Epithelial cell of proximal tubule (primary cell): Measurements from ENCODE around the gene TPCN1. TPM values are rescaled to one million over a fixed set of nuclear protein-coding genes. Genes with fewer than 3 reads are reported as not detected.

Experiments used
- DNase-seq: peaks from one replicate; pipeline ENCODE4 v3.0.0-alpha.2; 2011; ENCODE audit warnings: low read depth
- H3K4me3 ChIP-seq: 2 replicates; pipeline ENCODE4 v1.5.1; 2011; ENCODE audit warnings: low read depth, mild to moderate bottlenecking, low read length
- total RNA-seq: library from RNA; depleted of rRNA; stranded (reverse); fragments of >200 nt; gene quantifications from 2 replicates; pipeline ENCODE4 v1.2.3, GENCODE V29; 2015
- TF ChIP-seq, protein P1 (sequence below): conservative IDR thresholded peaks from 2 replicates; pipeline ENCODE4 v1.5.1; 2012; ENCODE audit warnings: low read depth, mild to moderate bottlenecking, low read length

Gene TPCN1
- total RNA-seq, 1 donor from 2014 or later: 32.0 TPM

DNA sequence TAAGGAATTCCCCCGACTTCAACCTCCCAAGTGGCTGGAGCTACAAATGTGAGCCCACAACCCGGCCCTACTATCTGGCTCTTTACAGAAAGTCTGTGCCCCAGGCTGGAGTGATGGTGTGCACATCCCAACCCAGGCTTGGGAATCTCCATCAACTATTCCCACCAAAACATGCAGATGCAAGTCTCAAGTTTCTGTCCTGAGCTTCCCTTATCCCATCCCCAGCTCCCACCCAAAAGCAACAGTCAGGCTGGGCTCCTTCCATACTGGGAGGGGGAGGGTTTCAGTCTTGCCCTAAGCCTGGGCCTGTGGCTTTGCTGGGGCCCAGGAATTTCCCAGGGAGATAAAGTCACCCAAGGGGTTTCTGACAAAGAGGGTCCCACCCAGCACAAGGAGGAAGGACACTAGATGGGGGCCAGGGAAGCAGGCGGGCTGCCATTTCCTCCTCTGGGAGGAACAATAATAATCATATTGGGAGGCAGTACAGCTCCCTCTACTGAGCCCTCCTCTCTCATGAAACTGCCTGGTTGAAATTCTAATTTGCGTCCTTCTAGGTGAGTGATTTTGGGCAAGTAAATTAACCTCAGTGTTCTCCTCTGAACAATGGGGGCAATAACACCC is 105.6 kb downstream of the TPCN1 start:
- TF ChIP-seq, protein P1, sequence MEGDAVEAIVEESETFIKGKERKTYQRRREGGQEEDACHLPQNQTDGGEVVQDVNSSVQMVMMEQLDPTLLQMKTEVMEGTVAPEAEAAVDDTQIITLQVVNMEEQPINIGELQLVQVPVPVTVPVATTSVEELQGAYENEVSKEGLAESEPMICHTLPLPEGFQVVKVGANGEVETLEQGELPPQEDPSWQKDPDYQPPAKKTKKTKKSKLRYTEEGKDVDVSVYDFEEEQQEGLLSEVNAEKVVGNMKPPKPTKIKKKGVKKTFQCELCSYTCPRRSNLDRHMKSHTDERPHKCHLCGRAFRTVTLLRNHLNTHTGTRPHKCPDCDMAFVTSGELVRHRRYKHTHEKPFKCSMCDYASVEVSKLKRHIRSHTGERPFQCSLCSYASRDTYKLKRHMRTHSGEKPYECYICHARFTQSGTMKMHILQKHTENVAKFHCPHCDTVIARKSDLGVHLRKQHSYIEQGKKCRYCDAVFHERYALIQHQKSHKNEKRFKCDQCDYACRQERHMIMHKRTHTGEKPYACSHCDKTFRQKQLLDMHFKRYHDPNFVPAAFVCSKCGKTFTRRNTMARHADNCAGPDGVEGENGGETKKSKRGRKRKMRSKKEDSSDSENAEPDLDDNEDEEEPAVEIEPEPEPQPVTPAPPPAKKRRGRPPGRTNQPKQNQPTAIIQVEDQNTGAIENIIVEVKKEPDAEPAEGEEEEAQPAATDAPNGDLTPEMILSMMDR: no peak
- no peak for DNase-seq
- no peak overlapping the region for H3K4me3 ChIP-seq

DNA sequence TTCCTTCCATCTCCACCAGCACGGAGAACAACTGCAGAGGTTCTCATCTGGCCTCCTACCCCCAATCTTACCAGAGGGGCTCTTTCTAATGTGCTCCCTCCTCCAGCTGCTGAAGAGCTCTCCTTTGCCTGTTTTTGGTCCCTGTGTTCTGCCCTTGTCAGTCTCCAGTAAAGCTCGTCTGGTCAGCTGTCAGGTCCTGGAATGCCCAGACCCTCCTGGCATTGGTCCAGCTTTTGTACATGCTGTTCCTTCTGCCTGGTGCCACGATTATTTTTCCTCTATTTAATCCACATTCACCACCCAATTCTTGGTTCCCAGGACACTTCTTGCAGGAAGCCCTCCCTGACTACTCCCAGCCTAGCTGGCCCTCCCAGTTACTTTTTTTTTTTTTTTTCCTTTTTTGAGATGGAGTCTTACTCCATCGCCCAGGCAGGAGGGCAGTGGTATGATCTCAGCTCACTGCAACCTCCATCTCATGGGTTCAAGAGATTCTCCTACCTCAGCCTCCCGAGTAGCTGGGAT is 107.2 kb downstream of the TPCN1 start:
- no peak for DNase-seq
- no peak overlapping the region for H3K4me3 ChIP-seq
- TF ChIP-seq, protein P1: no peak

DNA sequence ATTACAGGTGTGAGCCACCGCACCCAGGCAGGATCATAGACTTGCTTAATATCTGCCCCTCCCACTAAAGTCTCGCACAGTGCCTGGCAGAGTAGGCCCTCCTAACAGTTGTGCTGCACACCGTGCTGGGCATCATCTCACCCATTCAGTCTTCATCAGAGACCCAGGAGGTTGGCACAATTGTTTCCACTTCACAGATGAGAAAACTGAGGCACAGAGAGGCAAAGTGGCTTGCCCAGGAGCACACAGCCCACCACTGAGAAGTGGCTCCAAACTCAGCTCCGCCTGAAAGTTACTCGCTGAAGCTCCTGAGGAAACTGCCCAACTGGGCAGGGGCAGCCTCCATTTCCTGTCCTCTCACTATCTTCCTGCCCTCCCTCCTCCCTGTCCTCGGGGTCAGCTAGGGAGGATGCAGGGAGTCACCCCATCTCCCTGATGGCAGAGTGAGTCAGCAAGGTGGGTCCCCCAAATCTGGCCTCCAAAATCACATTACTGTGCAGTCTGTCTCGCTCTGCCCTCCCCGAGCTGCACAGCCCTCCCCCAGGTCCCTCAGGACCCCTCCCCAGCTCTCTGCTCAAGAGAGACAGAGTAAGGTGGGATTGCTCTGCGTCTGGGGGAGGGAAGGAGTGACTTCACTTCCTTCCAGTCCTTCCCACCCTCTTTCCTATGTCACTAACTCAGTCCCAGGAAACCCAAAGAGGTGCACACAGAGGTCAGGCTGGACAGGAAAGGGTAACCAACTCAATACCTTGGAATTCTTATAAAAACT is 107.9 kb downstream of the TPCN1 start:
- TF ChIP-seq, protein P1: no peak
- no peak for DNase-seq
- H3K4me3 ChIP-seq: no peak overlapping the region

DNA sequence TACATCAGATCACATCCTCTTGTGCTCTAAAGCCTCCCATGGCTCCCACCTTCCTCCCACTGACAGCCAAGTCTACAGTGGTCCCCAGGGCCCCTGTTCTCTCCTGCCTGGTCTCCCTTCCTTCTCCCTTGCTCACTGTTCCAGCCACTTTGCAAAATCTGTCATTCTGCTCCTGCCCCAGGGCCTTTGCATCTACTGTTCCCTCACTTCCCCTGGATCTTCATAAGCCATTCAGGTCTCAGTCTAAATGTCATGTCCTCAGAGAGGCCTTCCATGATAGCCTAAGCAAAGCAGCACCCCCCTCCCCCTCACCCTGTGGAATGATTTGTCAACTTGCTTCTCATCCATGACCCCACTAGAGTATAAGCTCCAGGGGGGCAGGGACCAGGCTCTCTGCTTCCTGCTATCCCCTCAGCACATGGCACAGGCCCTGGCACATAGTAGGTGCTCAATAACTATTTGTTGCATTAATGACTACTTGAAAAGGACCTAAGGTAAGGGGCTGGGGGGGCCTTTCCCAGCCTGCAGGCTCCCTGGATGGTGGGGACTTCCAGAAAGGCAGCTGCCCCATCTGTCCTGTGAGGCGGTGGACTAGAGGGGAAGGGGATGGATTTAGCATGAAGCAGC is 108.6 kb downstream of the TPCN1 start:
- no peak overlapping the region for H3K4me3 ChIP-seq
- no peak for DNase-seq
- TF ChIP-seq, protein P1: no peak

DNA sequence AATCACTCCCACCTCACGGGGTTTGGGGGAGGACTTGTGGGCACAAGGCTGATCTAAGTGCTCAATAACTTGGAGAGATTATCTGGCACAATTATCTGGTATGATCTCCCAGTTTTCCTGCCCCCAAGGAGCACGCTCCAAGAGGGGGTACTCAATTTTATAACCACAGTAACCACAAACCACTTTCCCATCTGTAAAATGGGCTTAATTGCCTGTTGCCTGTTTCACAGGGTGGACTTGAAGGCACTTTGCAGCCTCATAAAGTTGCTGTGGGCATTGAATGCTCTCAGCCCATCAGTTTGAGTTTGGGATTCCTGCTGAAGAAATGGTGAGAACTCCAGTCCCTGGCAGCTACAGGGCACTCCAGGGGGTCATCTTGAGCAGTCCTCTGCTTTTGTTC is 109.2 kb downstream of the TPCN1 start:
- no peak overlapping the region for H3K4me3 ChIP-seq
- TF ChIP-seq, protein P1: no peak
- DNase-seq: no peak

DNA sequence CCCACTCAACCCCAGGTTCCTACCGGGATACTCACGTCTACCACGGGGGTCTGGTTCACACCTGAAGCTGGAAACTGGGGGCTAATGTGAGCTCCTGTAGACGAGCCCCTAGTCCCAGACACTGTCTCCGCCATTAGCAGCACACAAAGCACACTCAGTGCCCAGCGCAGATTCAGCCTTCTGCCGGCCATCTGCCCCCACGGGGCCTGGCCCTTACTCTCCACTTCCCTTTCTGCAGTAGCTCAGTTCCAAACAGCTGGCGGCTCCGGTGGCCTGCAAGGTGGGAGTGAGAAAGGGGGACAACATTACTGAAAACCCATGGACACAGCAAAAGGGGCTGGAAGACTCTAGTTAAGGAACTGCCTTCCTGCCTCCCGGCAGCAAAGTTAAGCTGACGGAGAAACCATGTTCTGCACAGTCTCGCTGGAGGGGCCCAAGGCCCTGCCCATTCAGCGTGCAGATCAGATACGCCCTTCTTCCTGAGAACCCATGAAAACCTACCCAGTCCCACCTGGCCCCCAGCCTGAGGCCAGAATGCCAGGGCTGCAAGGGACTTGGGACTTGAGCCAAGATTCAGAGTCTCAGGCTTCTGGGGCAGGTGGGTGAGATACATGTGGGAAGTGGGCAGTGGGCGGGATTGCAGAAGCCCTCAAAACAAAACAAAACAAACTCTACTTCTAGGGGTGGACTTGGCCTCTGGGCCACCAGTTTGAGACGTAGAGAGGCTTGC is 111.6 kb downstream of the TPCN1 start:
- H3K4me3 ChIP-seq: no peak overlapping the region
- TF ChIP-seq, protein P1: no peak
- DNase-seq: no peak
